Activated CD4-positive, alpha-beta T cell treated with anti-CD3 and anti-CD28 coated beads for 48 hours (primary cell): ENCODE results near the gene FYN.

Experiments used
- DNase-seq: peaks from one replicate; pipeline ENCODE4 v3.0.0-alpha.2; 2020

Gene FYN

GRCh38 chr6:111743360-111743759 lies 129.9 kb downstream of the FYN start:
- no peak for DNase-seq

DNA sequence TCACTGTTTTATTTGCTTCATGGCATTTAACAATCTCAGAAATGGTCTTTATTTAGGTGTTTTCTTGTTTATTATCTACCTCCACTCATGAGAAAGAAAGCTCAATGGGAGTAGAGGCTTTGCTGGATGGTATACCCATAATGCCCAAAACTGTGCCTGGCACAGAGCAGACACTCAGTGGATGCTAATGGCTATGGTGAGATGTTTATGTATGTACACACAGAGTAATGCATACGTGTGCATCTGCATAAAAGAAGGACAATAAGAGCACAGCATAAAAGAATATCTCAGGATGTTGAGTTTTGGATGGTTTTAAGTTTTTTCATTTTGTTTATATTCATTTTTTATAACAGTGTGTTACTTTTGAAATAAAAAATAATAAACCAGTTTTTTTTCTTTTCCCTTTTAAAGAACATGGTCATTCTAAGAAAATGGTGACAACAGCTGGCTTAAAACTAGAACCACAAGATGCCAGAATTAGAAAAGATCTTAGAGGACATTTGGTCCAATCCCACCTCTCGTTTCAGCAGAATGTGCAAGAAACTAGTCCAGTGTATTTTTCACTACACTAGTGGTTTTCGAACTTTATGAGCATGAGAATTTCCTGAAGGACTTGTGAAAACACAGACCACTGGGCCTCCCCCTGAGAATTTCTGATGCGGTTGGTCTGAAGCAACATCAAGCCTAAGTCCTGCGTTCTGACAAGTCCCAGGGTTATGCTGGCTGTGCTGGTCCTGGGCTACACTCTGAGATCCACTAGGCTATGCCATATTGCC lies 131.9 kb downstream of the FYN start:
- no peak for DNase-seq

GRCh38 chr6:111740506-111740905 lies 132.7 kb downstream of the FYN start:
- DNase-seq = no peak

GRCh38 chr6:111739257-111739696 lies 134.0 kb downstream of the FYN start:
- DNase-seq = no peak

GRCh38 chr6:111738631-111739030 lies 134.6 kb downstream of the FYN start:
- DNase-seq = no peak

DNA sequence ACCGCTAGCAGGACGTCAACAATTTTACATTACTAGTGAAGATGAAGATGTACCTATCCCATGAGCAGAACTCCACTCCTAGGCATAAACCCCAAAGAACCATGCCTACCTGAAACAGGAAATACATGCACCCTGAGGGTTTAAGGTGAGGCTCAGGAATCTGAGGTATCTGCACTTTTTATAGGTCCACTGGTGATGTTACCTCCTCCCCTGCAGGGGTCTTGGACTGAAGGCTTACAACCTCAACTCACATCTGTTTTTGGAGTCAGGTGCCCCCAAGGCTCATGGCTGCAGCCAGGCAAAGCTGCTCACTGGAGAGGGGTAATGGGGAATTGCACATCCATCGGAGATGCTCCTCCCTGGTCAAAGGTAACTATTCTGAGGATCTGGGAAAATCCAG lies 135.1 kb downstream of the FYN start:
- no peak for DNase-seq

GRCh38 chr6:111737065-111737521 lies 136.2 kb downstream of the FYN start:
- DNase-seq = peak; percentile 56

DNA sequence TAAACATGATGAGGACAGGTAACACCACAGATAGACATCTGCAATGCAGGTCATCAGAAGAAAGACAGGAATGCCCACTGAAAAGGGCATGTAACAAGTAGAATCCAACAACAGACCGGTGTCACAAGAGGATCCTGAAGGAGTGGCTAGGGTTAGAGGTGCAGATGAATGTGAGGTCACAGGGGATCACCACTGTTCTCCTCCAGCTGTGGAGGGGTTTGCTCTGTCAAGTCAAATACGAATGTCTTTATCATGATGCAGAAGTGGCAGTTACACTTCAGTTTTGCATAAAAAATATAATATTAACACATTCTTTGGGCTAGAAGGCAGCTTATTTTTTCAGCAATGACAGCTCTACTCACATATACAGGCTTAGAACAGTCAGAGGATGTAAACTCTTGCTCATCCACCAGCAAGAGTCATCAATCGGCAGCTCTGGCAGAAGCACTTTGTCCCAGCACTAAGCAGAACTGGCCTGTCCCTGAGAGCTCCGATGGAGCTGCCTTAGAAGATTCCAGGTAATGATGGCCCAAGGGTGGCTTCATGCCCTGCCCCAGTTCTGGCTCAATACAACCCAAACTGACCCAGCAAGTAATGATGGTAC lies 137.1 kb downstream of the FYN start:
- DNase-seq = no peak

GRCh38 chr6:111734068-111735061 lies 138.9 kb downstream of the FYN start:
- no peak for DNase-seq

- DNase-seq = no peak
These were observed 140.9 kb downstream of the FYN start for GRCh38 chr6:111732390-111732789.

DNA sequence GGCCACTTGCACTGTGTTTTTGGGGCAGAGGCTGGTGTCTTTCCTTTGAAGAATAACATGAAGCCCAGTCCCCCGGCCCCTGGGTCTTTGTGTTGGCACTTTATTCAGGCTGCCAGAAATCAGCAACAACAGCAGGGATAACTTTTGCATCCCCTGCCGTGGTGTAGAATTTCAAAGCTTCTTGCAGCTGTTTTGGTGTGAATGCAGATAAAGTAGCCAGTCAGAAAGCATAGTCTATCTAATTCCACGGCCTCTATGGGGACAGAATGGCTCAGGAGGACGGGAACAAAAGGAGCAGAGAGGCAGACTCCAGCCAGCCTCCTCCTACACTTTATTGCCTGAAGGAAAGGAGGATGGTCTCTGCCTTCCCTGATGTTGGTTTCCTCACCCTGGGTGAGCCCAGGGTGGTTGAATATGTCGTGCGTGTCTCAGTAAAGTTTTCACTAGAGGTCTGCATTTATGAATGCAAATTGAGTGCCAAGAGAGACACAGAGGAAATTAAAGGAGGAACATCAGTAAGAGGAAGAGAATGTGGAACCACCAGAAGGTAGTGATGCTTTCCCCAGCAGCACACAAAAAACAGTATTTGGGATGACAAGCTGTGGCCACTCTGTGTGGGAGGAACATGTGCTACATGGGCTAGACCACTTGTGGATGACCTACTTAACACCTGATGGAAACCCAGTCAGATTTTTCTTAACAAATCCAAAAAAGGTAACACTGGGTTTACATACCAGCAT lies 141.6 kb downstream of the FYN start:
- no peak for DNase-seq

DNA sequence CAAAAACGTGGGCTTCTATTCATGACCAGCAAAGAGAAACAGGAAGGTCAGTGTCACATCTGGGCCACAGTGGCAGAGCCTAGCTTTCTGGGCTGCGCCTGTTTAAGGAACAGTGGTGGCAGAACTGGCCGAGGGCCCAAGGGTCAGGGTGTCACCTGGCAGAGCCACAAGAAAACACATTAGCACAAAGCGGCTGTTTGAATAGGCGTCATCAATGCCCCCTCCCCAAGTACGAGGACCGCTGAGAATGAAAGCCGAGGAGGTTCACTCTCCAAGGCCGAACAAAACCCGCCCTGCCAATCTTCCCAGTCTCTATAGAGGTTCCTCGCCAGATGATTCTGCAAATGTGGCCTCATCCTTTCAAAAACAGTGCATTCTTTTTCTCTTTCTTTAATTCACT lies 142.4 kb downstream of the FYN start:
- no peak for DNase-seq

DNA sequence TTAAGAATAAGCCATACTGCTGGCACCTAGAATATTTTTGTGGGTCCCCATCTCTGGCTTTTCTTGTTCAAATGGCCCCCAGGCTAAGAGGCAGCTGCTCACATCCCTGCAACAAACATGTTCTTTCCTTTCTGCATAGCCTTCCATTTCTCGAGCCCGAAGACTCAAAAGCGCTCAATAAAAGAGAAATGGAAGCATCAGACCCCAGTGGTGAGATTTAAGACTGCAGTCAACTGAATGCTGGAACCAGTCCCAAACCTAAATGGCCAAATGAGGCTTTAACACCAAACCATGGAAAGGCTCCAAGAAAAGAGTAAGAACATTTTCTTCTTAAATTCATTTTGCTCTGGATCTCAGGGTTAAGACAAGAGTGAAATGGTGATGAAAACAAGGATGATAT lies 145.4 kb downstream of the FYN start:
- DNase-seq = no peak

DNA sequence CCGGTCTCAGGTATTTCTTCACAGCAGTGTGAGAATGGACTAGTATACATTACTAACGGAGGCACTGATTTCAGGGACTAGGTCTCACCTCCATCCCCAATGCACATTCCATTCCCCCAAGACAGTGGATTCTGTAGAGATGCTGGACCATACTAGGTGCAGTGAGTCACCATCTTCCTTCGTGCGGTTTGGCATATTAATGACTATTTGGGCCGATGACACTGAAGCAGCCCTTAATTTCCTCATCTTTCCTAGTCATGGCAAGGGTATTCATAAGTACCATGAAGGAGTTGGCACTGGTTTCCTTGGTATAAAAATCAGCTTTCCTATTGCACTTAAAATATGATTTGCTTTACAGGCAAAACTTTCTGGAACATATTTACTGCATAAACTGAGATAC lies 146.2 kb downstream of the FYN start:
- DNase-seq = no peak

GRCh38 chr6:111725446-111726112 lies 147.7 kb downstream of the FYN start:
- DNase-seq = no peak

- no peak for DNase-seq
These were observed 148.7 kb downstream of the FYN start for GRCh38 chr6:111724505-111724904.

GRCh38 chr6:111724039-111724438 lies 149.2 kb downstream of the FYN start:
- DNase-seq = no peak

- no peak for DNase-seq
These were observed 149.8 kb downstream of the FYN start for GRCh38 chr6:111723412-111723970.

GRCh38 chr6:111722179-111722731 lies 151.0 kb downstream of the FYN start:
- no peak for DNase-seq

- DNase-seq = peak; percentile 71
These were observed 151.5 kb downstream of the FYN start for GRCh38 chr6:111721753-111722154.

DNA sequence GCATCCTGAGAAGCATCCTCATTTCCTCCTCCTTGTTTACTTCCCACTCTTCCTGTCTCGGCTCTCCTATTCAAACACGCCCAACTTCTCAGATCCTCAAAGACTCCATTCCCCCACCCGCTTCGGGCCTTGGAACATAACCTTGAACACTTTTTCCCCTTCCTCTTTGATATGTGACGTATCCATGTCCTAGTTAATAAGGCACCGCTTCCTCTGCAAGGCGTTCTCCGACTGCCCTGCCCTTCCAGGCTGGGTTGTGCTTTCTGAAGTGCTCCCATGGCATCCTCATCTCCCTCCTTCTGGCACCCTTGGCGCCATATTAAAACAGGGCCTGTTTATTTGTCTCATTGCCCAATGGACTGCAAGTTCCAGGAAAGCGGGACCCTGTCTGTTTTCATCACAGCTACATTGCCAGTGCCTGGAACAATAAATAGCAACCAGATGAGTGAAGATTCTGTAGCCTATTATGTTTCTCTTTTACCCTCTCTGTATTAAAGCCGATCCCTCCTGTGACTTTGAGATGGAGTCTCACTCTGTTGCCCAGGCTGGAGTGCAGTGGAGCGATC lies 152.2 kb downstream of the FYN start:
- DNase-seq = no peak
